ENCODE measurements around the gene TXNRD1.
"Not testable (repeated sequence)": the region's sequence is repeated elsewhere in the genome, so short reads cannot be mapped to it uniquely, and the experiment has no call there.

The TXNRD1 gene

DNA sequence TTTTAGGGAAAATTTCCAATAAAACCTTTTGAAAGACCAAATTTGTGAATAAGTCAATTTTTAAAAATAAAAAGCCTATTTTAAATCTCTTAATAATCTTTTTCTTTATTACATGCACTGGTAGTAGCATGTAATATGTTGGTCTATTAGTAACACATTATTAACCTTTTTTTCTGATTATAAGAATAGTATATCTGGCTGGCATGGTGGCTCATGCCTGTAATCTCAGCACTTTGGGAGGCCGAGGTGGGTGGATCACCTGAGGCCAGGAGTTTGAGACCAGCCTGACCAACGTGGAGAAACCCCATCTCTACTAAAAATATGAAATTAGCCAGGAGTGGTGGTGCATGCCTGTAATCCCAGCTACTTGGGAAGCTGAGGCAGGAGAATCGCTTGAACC is 116.7 kb downstream of the TXNRD1 start:
- not testable (repeated sequence) for DNase-seq; H3K9ac ChIP-seq (ENCODE audit: low read length); H3K23ac ChIP-seq (ENCODE audit: low read length)

GRCh38 chr12:104333692-104334255 is 118.2 kb downstream of the TXNRD1 start:
- H3K4me2 ChIP-seq (ENCODE audit: low read length) = no peak overlapping the region
- H3K36me3 ChIP-seq (ENCODE audit: control insufficient read depth, insufficient read depth, low read length) = peaks cover 4% of the 10 kb centered on the region
- no peak overlapping the region for H3K56ac ChIP-seq (ENCODE audit: low read length)
- H3K23ac ChIP-seq (ENCODE audit: low read length) = no peak overlapping the region
- no peak overlapping the region for H3K18ac ChIP-seq (ENCODE audit: low read length)
- H3K27me3 ChIP-seq (ENCODE audit: insufficient read depth, low read length, poor library complexity) = no peaks in the 10 kb centered on the region
- no peak overlapping the region for H2BK15ac ChIP-seq (replicated peaks; ENCODE audit: low read depth)
- no peaks in the 10 kb centered on the region for H3K79me1 ChIP-seq (ENCODE audit: low read length)
- no peak overlapping the region for H4K8ac ChIP-seq (ENCODE audit: low read depth, low read length)
- H2BK120ac ChIP-seq (ENCODE audit: low read depth, low read length) = no peak overlapping the region
- no peak overlapping the region for H3K9ac ChIP-seq (ENCODE audit: low read length)
- H2BK5ac ChIP-seq (ENCODE audit: low read length) = no peak overlapping the region
- no peak for DNase-seq
- WGBS (ENCODE audit: extremely low coverage, insufficient coverage, low lambda C conversion rate) = no CpG with 5 or more reads among the region's 1 CpG
- H3K79me2 ChIP-seq (ENCODE audit: control insufficient read depth, insufficient read depth, low read length) = no peaks in the 10 kb centered on the region
- no peak overlapping the region for H3K4ac ChIP-seq (ENCODE audit: low read depth, low read length)
- no peak overlapping the region for H4K5ac ChIP-seq (ENCODE audit: low read length)
- no peak overlapping the region for H3K4me3 ChIP-seq (ENCODE audit: low read length)
- no peak overlapping the region for H2AK5ac ChIP-seq (ENCODE audit: low read length)
- H3K27ac ChIP-seq (ENCODE audit: low read depth, low read length) = no peak overlapping the region
- no peaks in the 10 kb centered on the region for H3K4me1 ChIP-seq (ENCODE audit: control insufficient read depth, low read depth, low read length)

More for the DNA sequence above, 116.7 kb downstream of the TXNRD1 start:
- H2BK120ac ChIP-seq (ENCODE audit: low read depth, low read length); H3K27me3 ChIP-seq (ENCODE audit: insufficient read depth, low read length, poor library complexity); H3K56ac ChIP-seq (ENCODE audit: low read length); H3K36me3 ChIP-seq (ENCODE audit: control insufficient read depth, insufficient read depth, low read length); H3K27ac ChIP-seq (ENCODE audit: low read depth, low read length); H3K18ac ChIP-seq (ENCODE audit: low read length); H3K4me2 ChIP-seq (ENCODE audit: low read length); H2BK15ac ChIP-seq (replicated peaks; ENCODE audit: low read depth); H3K4ac ChIP-seq (ENCODE audit: low read depth, low read length); H3K79me2 ChIP-seq (ENCODE audit: control insufficient read depth, insufficient read depth, low read length); H2BK5ac ChIP-seq (ENCODE audit: low read length); H3K4me1 ChIP-seq (ENCODE audit: control insufficient read depth, low read depth, low read length); H3K4me3 ChIP-seq (ENCODE audit: low read length); H3K79me1 ChIP-seq (ENCODE audit: low read length); H4K5ac ChIP-seq (ENCODE audit: low read length); H4K8ac ChIP-seq (ENCODE audit: low read depth, low read length); H2AK5ac ChIP-seq (ENCODE audit: low read length): not testable (repeated sequence)
- no CpG with 5 or more reads among the region's 3 CpGs for WGBS (ENCODE audit: extremely low coverage, insufficient coverage, low lambda C conversion rate)

GRCh38 chr12:104334581-104334980 is 119.0 kb downstream of the TXNRD1 start:
- H3K4me3 ChIP-seq (ENCODE audit: low read length) = no peak overlapping the region

DNA sequence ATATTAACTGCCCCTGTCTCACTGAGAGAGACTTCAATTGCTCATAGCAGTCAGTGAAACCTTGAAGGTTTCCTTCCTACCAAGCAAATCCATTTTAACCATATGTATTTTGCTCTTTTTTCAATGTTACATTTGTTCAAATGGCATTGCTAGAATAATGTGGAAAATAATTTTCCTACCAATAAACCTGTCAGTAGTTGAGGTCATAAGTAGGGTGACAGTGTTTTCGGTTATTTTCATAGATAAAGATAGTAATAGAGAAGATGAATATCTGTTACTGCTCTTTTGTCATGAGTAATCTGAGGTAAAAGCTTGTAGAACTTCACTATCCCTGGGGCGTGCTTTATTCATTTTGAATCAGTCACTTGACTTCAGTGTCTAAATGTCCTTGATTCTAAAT is 120.5 kb downstream of the TXNRD1 start:
- WGBS (ENCODE audit: extremely low coverage, insufficient coverage, low lambda C conversion rate) = no CpG with 5 or more reads among the region's 2 CpGs
- no peak overlapping the region for H4K5ac ChIP-seq (ENCODE audit: low read length)
- H2BK15ac ChIP-seq (replicated peaks; ENCODE audit: low read depth) = no peak overlapping the region
- no peaks in the 10 kb centered on the region for H3K4me1 ChIP-seq (ENCODE audit: control insufficient read depth, low read depth, low read length)
- no peak overlapping the region for H3K4ac ChIP-seq (ENCODE audit: low read depth, low read length)
- no peak overlapping the region for H3K23ac ChIP-seq (ENCODE audit: low read length)
- no peaks in the 10 kb centered on the region for H3K79me2 ChIP-seq (ENCODE audit: control insufficient read depth, insufficient read depth, low read length)
- H2BK120ac ChIP-seq (ENCODE audit: low read depth, low read length) = no peak overlapping the region
- H3K27me3 ChIP-seq (ENCODE audit: insufficient read depth, low read length, poor library complexity) = no peaks in the 10 kb centered on the region
- no peak for DNase-seq
- H4K8ac ChIP-seq (ENCODE audit: low read depth, low read length) = no peak overlapping the region
- no peak overlapping the region for H2AK5ac ChIP-seq (ENCODE audit: low read length)
- H3K36me3 ChIP-seq (ENCODE audit: control insufficient read depth, insufficient read depth, low read length) = peaks cover 14% of the 10 kb centered on the region
- no peak overlapping the region for H3K4me3 ChIP-seq (ENCODE audit: low read length)
- no peak overlapping the region for H3K56ac ChIP-seq (ENCODE audit: low read length)
- no peak overlapping the region for H3K27ac ChIP-seq (ENCODE audit: low read depth, low read length)
- no peak overlapping the region for H3K18ac ChIP-seq (ENCODE audit: low read length)
- H2BK5ac ChIP-seq (ENCODE audit: low read length) = no peak overlapping the region
- peaks cover 2% of the 10 kb centered on the region for H3K79me1 ChIP-seq (ENCODE audit: low read length)
- H3K9ac ChIP-seq (ENCODE audit: low read length) = no peak overlapping the region
- H3K4me2 ChIP-seq (ENCODE audit: low read length) = no peak overlapping the region

More at GRCh38 chr12:104334581-104334980, 119.0 kb downstream of the TXNRD1 start:
- no peak for DNase-seq
- no peak overlapping the region for H2BK15ac ChIP-seq (replicated peaks; ENCODE audit: low read depth)
- H3K56ac ChIP-seq (ENCODE audit: low read length) = no peak overlapping the region
- no peak overlapping the region for H2AK5ac ChIP-seq (ENCODE audit: low read length)
- H3K27ac ChIP-seq (ENCODE audit: low read depth, low read length) = no peak overlapping the region
- H3K79me2 ChIP-seq (ENCODE audit: control insufficient read depth, insufficient read depth, low read length) = no peaks in the 10 kb centered on the region
- H3K79me1 ChIP-seq (ENCODE audit: low read length) = no peaks in the 10 kb centered on the region
- H3K4me1 ChIP-seq (ENCODE audit: control insufficient read depth, low read depth, low read length) = no peaks in the 10 kb centered on the region
- no peaks in the 10 kb centered on the region for H3K27me3 ChIP-seq (ENCODE audit: insufficient read depth, low read length, poor library complexity)
- no peak overlapping the region for H3K4ac ChIP-seq (ENCODE audit: low read depth, low read length)
- H3K36me3 ChIP-seq (ENCODE audit: control insufficient read depth, insufficient read depth, low read length) = peaks cover 7% of the 10 kb centered on the region
- H3K18ac ChIP-seq (ENCODE audit: low read length) = no peak overlapping the region
- no peak overlapping the region for H3K9ac ChIP-seq (ENCODE audit: low read length)
- no CpG with 5 or more reads among the region's 8 CpGs for WGBS (ENCODE audit: extremely low coverage, insufficient coverage, low lambda C conversion rate)
- H2BK120ac ChIP-seq (ENCODE audit: low read depth, low read length) = no peak overlapping the region
- no peak overlapping the region for H2BK5ac ChIP-seq (ENCODE audit: low read length)
- H3K23ac ChIP-seq (ENCODE audit: low read length) = no peak overlapping the region
- H4K5ac ChIP-seq (ENCODE audit: low read length) = no peak overlapping the region
- H3K4me2 ChIP-seq (ENCODE audit: low read length) = no peak overlapping the region
- H4K8ac ChIP-seq (ENCODE audit: low read depth, low read length) = no peak overlapping the region

DNA sequence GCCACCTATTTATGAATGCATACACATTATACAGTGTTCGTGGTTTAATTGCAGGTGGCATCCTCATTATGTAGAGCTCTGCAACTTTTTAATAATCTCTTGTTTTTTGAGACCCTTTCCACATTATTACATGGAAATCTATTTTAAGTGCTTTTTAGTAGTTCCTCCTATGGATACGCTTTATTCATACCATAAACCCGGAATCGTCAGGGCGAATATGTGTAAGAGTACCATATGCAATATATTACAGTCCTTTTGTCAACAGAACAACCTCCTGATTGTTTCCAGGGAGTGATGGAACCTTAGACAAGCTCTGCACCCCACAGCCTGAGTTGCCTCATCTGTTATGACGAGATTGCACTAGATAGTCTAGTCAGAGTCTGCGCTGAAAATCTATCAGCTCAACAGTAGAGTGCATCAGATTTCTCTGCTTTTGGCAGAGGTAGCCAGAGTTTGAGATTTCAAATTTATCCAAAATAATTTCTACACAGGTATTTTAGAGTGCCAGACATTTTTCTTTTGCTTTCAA is 121.5 kb downstream of the TXNRD1 start:
- Histone ChIP-seq H2BK5ac (ENCODE audit: low read length) (no peak overlapping the region), H2AK5ac (ENCODE audit: low read length) (no peak overlapping the region), H3K4me1 (ENCODE audit: control insufficient read depth, low read depth, low read length) (no peaks in the 10 kb centered on the region), H3K79me1 (ENCODE audit: low read length) (peaks cover 2% of the 10 kb centered on the region), H3K23ac (ENCODE audit: low read length) (no peak overlapping the region), H3K4me2 (ENCODE audit: low read length) (no peak overlapping the region), H2BK120ac (ENCODE audit: low read depth, low read length) (no peak overlapping the region), H2BK15ac (replicated peaks; ENCODE audit: low read depth) (no peak overlapping the region), H3K56ac (ENCODE audit: low read length) (no peak overlapping the region), H3K79me2 (ENCODE audit: control insufficient read depth, insufficient read depth, low read length) (no peaks in the 10 kb centered on the region), H4K5ac (ENCODE audit: low read length) (no peak overlapping the region), H3K27me3 (ENCODE audit: insufficient read depth, low read length, poor library complexity) (no peaks in the 10 kb centered on the region), H3K4ac (ENCODE audit: low read depth, low read length) (no peak overlapping the region), H3K18ac (ENCODE audit: low read length) (no peak overlapping the region), H3K9ac (ENCODE audit: low read length) (no peak overlapping the region), H4K8ac (ENCODE audit: low read depth, low read length) (no peak overlapping the region), H3K27ac (ENCODE audit: low read depth, low read length) (no peak overlapping the region), H3K4me3 (ENCODE audit: low read length) (no peak overlapping the region), H3K36me3 (ENCODE audit: control insufficient read depth, insufficient read depth, low read length) (peaks cover 14% of the 10 kb centered on the region)
- no CpG with 5 or more reads among the region's 7 CpGs for WGBS (ENCODE audit: extremely low coverage, insufficient coverage, low lambda C conversion rate)
- no peak for DNase-seq

DNA sequence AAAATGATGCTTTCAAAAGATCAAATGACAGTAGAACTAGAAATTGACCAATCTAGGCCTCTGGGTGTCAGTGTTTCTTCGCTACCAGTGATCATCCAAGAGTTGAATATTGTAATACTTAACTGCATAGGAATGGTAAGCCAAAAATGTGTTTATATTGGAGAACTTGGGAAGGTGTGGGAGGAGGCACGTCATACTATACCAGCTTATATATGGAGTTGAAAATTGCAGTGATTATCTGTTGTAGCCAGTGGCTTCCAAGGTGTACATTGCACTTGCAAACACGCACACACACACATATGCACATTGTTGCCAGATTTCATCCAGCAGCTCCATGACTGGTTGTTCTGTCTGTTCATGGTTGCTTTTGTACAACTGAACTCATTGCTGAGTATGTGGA is 124.1 kb downstream of the TXNRD1 start:
- H2BK5ac ChIP-seq (ENCODE audit: low read length) = no peak overlapping the region
- no peak overlapping the region for H3K18ac ChIP-seq (ENCODE audit: low read length)
- H2BK120ac ChIP-seq (ENCODE audit: low read depth, low read length) = no peak overlapping the region
- H3K23ac ChIP-seq (ENCODE audit: low read length) = no peak overlapping the region
- DNase-seq = no peak
- H3K27me3 ChIP-seq (ENCODE audit: insufficient read depth, low read length, poor library complexity) = no peaks in the 10 kb centered on the region
- H3K4ac ChIP-seq (ENCODE audit: low read depth, low read length) = no peak overlapping the region
- no peak overlapping the region for H4K5ac ChIP-seq (ENCODE audit: low read length)
- H3K36me3 ChIP-seq (ENCODE audit: control insufficient read depth, insufficient read depth, low read length) = peaks cover 13% of the 10 kb centered on the region
- no peak overlapping the region for H3K4me3 ChIP-seq (ENCODE audit: low read length)
- no peak overlapping the region for H4K8ac ChIP-seq (ENCODE audit: low read depth, low read length)
- H3K9ac ChIP-seq (ENCODE audit: low read length) = no peak overlapping the region
- no peaks in the 10 kb centered on the region for H3K4me1 ChIP-seq (ENCODE audit: control insufficient read depth, low read depth, low read length)
- no peak overlapping the region for H2BK15ac ChIP-seq (replicated peaks; ENCODE audit: low read depth)
- peaks cover 2% of the 10 kb centered on the region for H3K79me1 ChIP-seq (ENCODE audit: low read length)
- H2AK5ac ChIP-seq (ENCODE audit: low read length) = no peak overlapping the region
- H3K79me2 ChIP-seq (ENCODE audit: control insufficient read depth, insufficient read depth, low read length) = no peaks in the 10 kb centered on the region
- no peak overlapping the region for H3K4me2 ChIP-seq (ENCODE audit: low read length)
- H3K27ac ChIP-seq (ENCODE audit: low read depth, low read length) = no peak overlapping the region
- H3K56ac ChIP-seq (ENCODE audit: low read length) = no peak overlapping the region
- no CpG with 5 or more reads among the region's 3 CpGs for WGBS (ENCODE audit: extremely low coverage, insufficient coverage, low lambda C conversion rate)
